GM19099 (cell line): ENCODE results near the gene DICER1.

ENCODE experiments used
- POLR2A ChIP-seq: IDR thresholded peaks from 3 replicates; pipeline ENCODE4 v1.6.1; 2011; ENCODE audit warnings: low read depth; ENCODE audit not compliant: insufficient read length; ENCODE audit errors: extremely low read depth

The DICER1 gene

GRCh38 chr14:95057851-95058250, 99.5 kb downstream of the DICER1 start:
- TF ChIP-seq POLR2A, result no peak

- no peak for TF ChIP-seq POLR2A
Measured at GRCh38 chr14:95057147-95057546, 100.2 kb downstream of the DICER1 start.

GRCh38 chr14:95056476-95056875, 100.9 kb downstream of the DICER1 start:
- no peak for TF ChIP-seq POLR2A

GRCh38 chr14:95055318-95055717, 102.0 kb downstream of the DICER1 start:
- no peak for TF ChIP-seq POLR2A

GRCh38 chr14:95054346-95055280, 102.7 kb downstream of the DICER1 start:
- TF ChIP-seq POLR2A, result no peak

GRCh38 chr14:95052016-95052585, 105.2 kb downstream of the DICER1 start:
- no peak for TF ChIP-seq POLR2A

GRCh38 chr14:95049952-95050351, 107.4 kb downstream of the DICER1 start:
- no peak for TF ChIP-seq POLR2A

GRCh38 chr14:95048771-95049312, 108.5 kb downstream of the DICER1 start:
- TF ChIP-seq POLR2A, result no peak

GRCh38 chr14:95047754-95048153, 109.6 kb downstream of the DICER1 start:
- no peak for TF ChIP-seq POLR2A

GRCh38 chr14:95046711-95047681, 110.3 kb downstream of the DICER1 start:
- TF ChIP-seq POLR2A, result no peak

- TF ChIP-seq POLR2A, result no peak
Measured at GRCh38 chr14:95045836-95046430, 111.4 kb downstream of the DICER1 start.

GRCh38 chr14:95045106-95045701, 112.1 kb downstream of the DICER1 start:
- no peak for TF ChIP-seq POLR2A

- TF ChIP-seq POLR2A, result no peak
Measured at GRCh38 chr14:95044463-95045105, 112.7 kb downstream of the DICER1 start.
